HepG2 (cell line): ENCODE results near the gene WDR6. TPM values are rescaled to one million over a fixed set of nuclear protein-coding genes. Genes with fewer than 3 reads are reported as not detected.

Experiments used
- ATAC-seq: fragments of 200-7000 bp; cut with Tn5 transposase; 3 replicates; pipeline ENCODE4 v1.9.1; 2020; ENCODE audit warnings: mild to moderate bottlenecking, moderate library complexity
- BruUV-seq: library from RNA; stranded (reverse); fragments of 400-500 nt; replicated peaks from 2 replicates; lab custom pipeline; 2021; lab: Mats Ljungman, UMichigan
- CTCF ChIA-PET: fragments of 300-600 bp; formaldehyde crosslinking; extraction: SDS; loops from one replicate; lab custom pipeline; 2021; ENCODE audit warnings: low total read pairs, inconsistent platforms, low intra/inter-chr PET ratio; lab: Yijun Ruan, JAX
- POLR2A ChIA-PET: fragments of 350-600 bp; sonication (Branson Sonifier 250); formaldehyde crosslinking; loops from one replicate; lab custom pipeline; 2020; ENCODE audit warnings: antibody characterized with exemption, inconsistent platforms; lab: Yijun Ruan, JAX
- DNase-seq: peaks from one replicate; pipeline ENCODE4 v3.0.0-alpha.2; 2015; ENCODE audit warnings: low spot score
- FAIRE-seq: peaks from 3 replicates; lab custom pipeline; 2011; peaks lifted over from hg19 to GRCh38; lab: Jason Lieb, UNC
- H2AFZ ChIP-seq: one replicate; pipeline ENCODE4 v1.6.1; 2011; ENCODE audit warnings: low read length, inconsistent platforms
- H3K27ac ChIP-seq: fragments of 300-600 bp; 3 replicates; pipeline ENCODE4 v1.8.0; 2011; ENCODE audit warnings: mixed run types, mild to moderate bottlenecking, mixed read lengths, low read length, inconsistent platforms; ENCODE audit not compliant: insufficient read depth; ENCODE audit errors: extremely low read length
- H3K27me3 ChIP-seq, 2 experiments: fragments of 200-600 bp in 1 of 2; 2 replicates in 1 of 2; 3 replicates in 1 of 2; pipeline versions ENCODE4 v1.6.0 to v1.8.0; 2011; ENCODE audit warnings: low read length in 2 of 2, mild to moderate bottlenecking in 2 of 2, moderate library complexity in 2 of 2, inconsistent platforms in 1 of 2; ENCODE audit not compliant: insufficient read depth in 2 of 2, control insufficient read depth in 1 of 2
- H3K36me3 ChIP-seq, 2 experiments: fragments of 200-600 bp in 1 of 2; replicated peaks in 1 of 2; 2 replicates in 1 of 2; 3 replicates in 1 of 2; pipeline versions ENCODE4 v1.5.1 to v1.8.0; 2011; ENCODE audit warnings: low read length in 2 of 2, inconsistent platforms in 1 of 2; ENCODE audit not compliant: insufficient read depth in 2 of 2, control insufficient read depth in 1 of 2
- H3K4me1 ChIP-seq: 2 replicates; pipeline ENCODE4 v1.5.1; 2012; ENCODE audit warnings: low read length, inconsistent platforms; ENCODE audit not compliant: insufficient read depth
- H3K4me2 ChIP-seq: 2 replicates; pipeline ENCODE4 v1.6.0; 2011; ENCODE audit warnings: low read depth, low read length, inconsistent platforms
- H3K4me3 ChIP-seq, 3 experiments: fragments of 200-600 bp in 1 of 3; sonication (generic), shearing (Covaris generic) in 1 of 3; replicated peaks in 1 of 3; 2 replicates each; pipeline ENCODE4 v1.5.1; 2011 to 2016; ENCODE audit warnings: low read length in 3 of 3, inconsistent platforms in 2 of 3, low read depth in 2 of 3, mild to moderate bottlenecking in 2 of 3, control low read depth in 1 of 3, mixed read lengths in 1 of 3; ENCODE audit not compliant: insufficient read depth in 1 of 3
- H3K79me2 ChIP-seq: one replicate; pipeline ENCODE4 v1.6.1; 2011; ENCODE audit warnings: low read length, inconsistent platforms; ENCODE audit not compliant: insufficient read depth
- H3K9ac ChIP-seq: 2 replicates; pipeline ENCODE4 v1.6.0; 2011; ENCODE audit warnings: mild to moderate bottlenecking, low read depth, low read length, inconsistent platforms; ENCODE audit not compliant: insufficient read depth
- H3K9me3 ChIP-seq: 2 replicates; pipeline ENCODE4 v1.5.1; 2012; ENCODE audit warnings: mild to moderate bottlenecking, low read length
- H4K20me1 ChIP-seq: 2 replicates; pipeline ENCODE4 v1.6.0; 2011; ENCODE audit warnings: inconsistent platforms, mild to moderate bottlenecking, low read length, moderate library complexity; ENCODE audit not compliant: insufficient read depth
- ARNT2 ChIP-seq: sonication (generic); formaldehyde crosslinking; IDR thresholded peaks from 2 replicates; pipeline ENCODE4 v1.8.0; 2022; ENCODE audit warnings: mild to moderate bottlenecking, low read depth, missing genetic modification reagents, moderate library complexity
- ATF6 ChIP-seq: sonication (generic); formaldehyde crosslinking; conservative IDR thresholded peaks from 2 replicates; pipeline ENCODE4 v1.4.0; 2020; ENCODE audit warnings: missing genetic modification reagents
- CREBL2 ChIP-seq: sonication (generic); formaldehyde crosslinking; IDR thresholded peaks from 2 replicates; pipeline ENCODE4 v1.8.1; 2023; ENCODE audit warnings: missing genetic modification reagents, mild to moderate bottlenecking, borderline replicate concordance
- IRX3 ChIP-seq: sonication (generic); formaldehyde crosslinking; IDR thresholded peaks from 2 replicates; pipeline ENCODE4 v1.8.1; 2023; ENCODE audit warnings: mild to moderate bottlenecking, low read depth, missing genetic modification reagents, borderline replicate concordance
- POLR2AphosphoS5 ChIP-seq: IDR thresholded peaks from 2 replicates; pipeline ENCODE4 v1.6.1; 2012; ENCODE audit warnings: low read depth, low read length
- RERE ChIP-seq: IDR thresholded peaks from 2 replicates; pipeline ENCODE4 v1.6.1; 2016; ENCODE audit warnings: low read depth, missing genetic modification reagents, missing compliant biosample characterization
- SAFB2 ChIP-seq: sonication (generic); formaldehyde crosslinking; IDR thresholded peaks from 2 replicates; pipeline ENCODE4 v1.5.1; 2020; ENCODE audit warnings: missing genetic modification reagents, low read depth, mild to moderate bottlenecking, borderline replicate concordance
- SMAD1 ChIP-seq: sonication (generic); formaldehyde crosslinking; IDR thresholded peaks from 2 replicates; pipeline ENCODE4 v1.4.0; 2020; ENCODE audit warnings: missing genetic modification reagents, low read depth, mild to moderate bottlenecking, borderline replicate concordance
- ZNF235 ChIP-seq: sonication (generic); formaldehyde crosslinking; IDR thresholded peaks from 2 replicates; pipeline ENCODE4 v1.8.1; 2023; ENCODE audit warnings: mild to moderate bottlenecking, missing genetic modification reagents, borderline replicate concordance
- ZNF703 ChIP-seq: sonication (generic); formaldehyde crosslinking; IDR thresholded peaks from 2 replicates; pipeline ENCODE4 v1.5.1; 2020; ENCODE audit warnings: missing genetic modification reagents, mild to moderate bottlenecking, moderate library complexity, borderline replicate concordance
- ZNF792 ChIP-seq: IDR thresholded peaks from 2 replicates; pipeline ENCODE4 v1.6.1; 2016
- ZSCAN31 ChIP-seq: sonication (generic); formaldehyde crosslinking; IDR thresholded peaks from 2 replicates; pipeline ENCODE4 v1.5.0; 2020; ENCODE audit warnings: low read depth, mild to moderate bottlenecking, missing genetic modification reagents
- WGBS: methylation state at CpG from one replicate; pipeline ENCODE4 v1.1.6; 2017; ENCODE audit warnings: low lambda C conversion rate; 5-methylcytosine and 5-hydroxymethylcytosine counted together
- in situ Hi-C: cut with HindIII; loops from 2 replicates; pipeline ENCODE4 v1.10.0; 2017; ENCODE audit warnings: low pct_unique_long_range_greater_than_20kb; ENCODE audit not compliant: extremely low pct_ligation_motif_present
- intact Hi-C: fragments of 100-400 bp; cut with micrococcal nuclease; formaldehyde crosslinking; loops from one replicate; pipeline ENCODE4 v1.10.0; 2022; ENCODE audit not compliant: unreplicated experiment
- polyA plus RNA-seq, 8 experiments: library from polyadenylated mRNA; depleted of rRNA in 3 of 8; stranded (reverse) in 7 of 8; unstranded in 1 of 8; fragments of >200 nt; fragmentation: Illumina TruSeq in 4 of 8; extraction: Trizol in 4 of 8; gene quantifications; 2 replicates each; pipeline versions ENCODE4 v1.2.1 to v1.2.3, GENCODE V29; 2011 to 2016; ENCODE audit warnings: low read depth in 4 of 8, missing spikeins in 1 of 8, mixed read lengths in 1 of 8; ENCODE audit not compliant: insufficient read depth in 1 of 8
- total RNA-seq, 5 experiments: library from RNA; depleted of rRNA; stranded (reverse); fragments of >200 nt; fragmentation: Illumina TruSeq; extraction: Trizol; gene quantifications; 2 replicates each; pipeline ENCODE4 v1.2.3, GENCODE V29; 2016; ENCODE audit warnings: low read depth in 1 of 5
- TF ChIP-seq, protein P1 (sequence below): sonication (generic); formaldehyde crosslinking; IDR thresholded peaks from 2 replicates; pipeline ENCODE4 v1.4.0; 2020; ENCODE audit warnings: missing genetic modification reagents, mild to moderate bottlenecking, borderline replicate concordance

WDR6 gene
- total and polyA plus RNA-seq, 2 of the 13 experiments (the other 11 are each of a cell fraction or from before 2014, with no cell fraction given): 73.4 to 139 TPM

GRCh38 chr3:49025793-49026520, 18.8 kb downstream of the WDR6 start (continued):
- no peak for TF ChIP-seq RERE (CRISPR knock-in tag)
- TF ChIP-seq ZSCAN31: no peak
- TF ChIP-seq ZNF792 (CRISPR knock-in tag): no peak
- TF ChIP-seq POLR2AphosphoS5: 0 out of 2 replicates have a peak, but pooled peaks have one; percentile 1
- no peak for TF ChIP-seq ZNF703
- TF ChIP-seq, all 625 proteins: peak for 7

GRCh38 chr3:49026536-49026935, 19.3 kb downstream of the WDR6 start:
- CTCF ChIA-PET: no interaction called here
- ATAC-seq: no peak
- in situ Hi-C loops: no loop called here
- no TSS peak for BruUV-seq
- WGBS: 100% methylated on average over 1 of the region's 3 CpGs
- Histone ChIP-seq H3K4me3 (no peak overlapping the region), H3K9ac (no peak overlapping the region), H2AFZ (no peak overlapping the region), H3K9me3 (no peaks in the 10 kb centered on the region), H3K27me3 (no peaks in the 10 kb centered on the region; a peak in 1 of 5 replicates), H3K36me3 (peaks cover 19 to 44% of the 10 kb centered on the region in 2 experiments), H4K20me1 (no peaks in the 10 kb centered on the region), H3K79me2 (peaks cover 27% of the 10 kb centered on the region), H3K27ac (no peak overlapping the region), H3K4me1 (peaks cover 55% of the 10 kb centered on the region), H3K4me2 (no peak overlapping the region)
- FAIRE-seq: no peak
- POLR2A ChIA-PET: interaction anchor here (0.9 to 11.1 kb wide), 3 partner anchors 17 to 68 kb away, joined by 3 to 280 read pairs (median 3); partner anchors contain the start of genes QRICH1 and WDR6
- intact Hi-C loops: no loop called here
- DNase-seq: no peak
- TF ChIP-seq, protein P1, sequence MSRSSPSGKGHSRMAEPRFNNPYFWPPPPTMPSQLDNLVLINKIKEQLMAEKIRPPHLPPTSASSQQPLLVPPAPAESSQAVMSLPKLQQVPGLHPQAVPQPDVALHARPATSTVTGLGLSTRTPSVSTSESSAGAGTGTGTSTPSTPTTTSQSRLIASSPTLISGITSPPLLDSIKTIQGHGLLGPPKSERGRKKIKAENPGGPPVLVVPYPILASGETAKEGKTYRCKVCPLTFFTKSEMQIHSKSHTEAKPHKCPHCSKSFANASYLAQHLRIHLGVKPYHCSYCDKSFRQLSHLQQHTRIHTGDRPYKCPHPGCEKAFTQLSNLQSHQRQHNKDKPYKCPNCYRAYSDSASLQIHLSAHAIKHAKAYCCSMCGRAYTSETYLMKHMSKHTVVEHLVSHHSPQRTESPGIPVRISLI: no peak
- TF ChIP-seq IRX3 (CRISPR knock-in tag) (no peak), SAFB2 (CRISPR knock-in tag) (no peak), ARNT2 (CRISPR knock-in tag) (peak; percentile 47; the same call in 1 of the 2 replicates), ATF6 (CRISPR knock-in tag) (no peak), ZNF235 (CRISPR knock-in tag) (no peak), CREBL2 (CRISPR knock-in tag) (no peak), SMAD1 (no peak)
